Measurements from ENCODE around the gene LY6G6C.

Gene LY6G6C

GRCh38 chr6:31736021-31736767, 14.6 kb upstream of the LY6G6C start, which contains the start of gene CLIC1:
Gene CLIC1 (minus strand): TSS chr6:31736530. CDS start chr6:31736300, 230 bp downstream.
- H3K9me3 ChIP-seq (ENCODE audit: control insufficient read depth, low read length): no peaks in the 10 kb centered on the region
- peak within 1 kb of the TSS; percentile 89 to 98 for H3K14ac ChIP-seq (ENCODE audit: low read length in 2 of 2)
- peak within 1 kb of the TSS; percentile 96 for H4K91ac ChIP-seq (ENCODE audit: low read length)
- no peaks in the 10 kb centered on the region for H3K27me3 ChIP-seq (ENCODE audit: control insufficient read depth in 1 of 2, insufficient read depth in 1 of 2, low read length in 2 of 2)
- peak within 1 kb of the TSS; percentile 83 for H2BK120ac ChIP-seq (ENCODE audit: low read depth, low read length)
- peak within 1 kb of the TSS; percentile 97 for H3K27ac ChIP-seq (ENCODE audit: low read length, poor library complexity, severe bottlenecking)
- H2AK5ac ChIP-seq (ENCODE audit: low read length, severe bottlenecking): peak within 1 kb of the TSS; percentile 86
- peak within 1 kb of the TSS; percentile 94 to 99 for H2BK12ac ChIP-seq (ENCODE audit: low read length in 2 of 2)
- peak; percentile 91 for DNase-seq
- peak within 1 kb of the TSS; percentile 98 for H3K4ac ChIP-seq (ENCODE audit: low read depth in 1 of 2, low read length in 2 of 2)
- H2AFZ ChIP-seq (ENCODE audit: low read depth, low read length): no peak within 1 kb of the TSS
- peaks cover 2% of the 10 kb centered on the region for H3K79me1 ChIP-seq (replicated peaks; ENCODE audit: low read length, poor library complexity, severe bottlenecking)
- H4K8ac ChIP-seq (ENCODE audit: low read length): peak within 1 kb of the TSS; percentile 88
- peak within 1 kb of the TSS; percentile 91 to 98 for H3K18ac ChIP-seq (ENCODE audit: low read depth in 1 of 2, low read length in 2 of 2)
- H2BK5ac ChIP-seq (ENCODE audit: low read depth, low read length, poor library complexity, severe bottlenecking): peak within 1 kb of the TSS; percentile 47
- peaks cover 26 to 33% of the 10 kb centered on the region in 2 experiments for H3K36me3 ChIP-seq (ENCODE audit: control insufficient read depth in 1 of 2, insufficient read depth in 2 of 2, low read depth in 1 of 2, low read length in 2 of 2)
- peak within 1 kb of the TSS; percentile 67 to 100 for H3K4me3 ChIP-seq (ENCODE audit: insufficient read depth in 1 of 2, low read depth in 1 of 2, low read length in 2 of 2)
- H2BK15ac ChIP-seq (ENCODE audit: low read depth, poor library complexity, severe bottlenecking): peak within 1 kb of the TSS; percentile 77
- peaks cover 33% of the 10 kb centered on the region for H3K4me1 ChIP-seq (ENCODE audit: control insufficient read depth, insufficient read depth, low read depth, low read length)
- WGBS: 0% methylated on average over 10 of the region's 24 CpGs
- H3K23ac ChIP-seq (ENCODE audit: low read length in 2 of 2): peak within 1 kb of the TSS in 1 of 2 experiments; percentile 81
- peak within 1 kb of the TSS; percentile 100 for H3K9ac ChIP-seq (ENCODE audit: low read length)
- H3K4me2 ChIP-seq (ENCODE audit: low read length, poor library complexity, severe bottlenecking): peak within 1 kb of the TSS; percentile 72

DNA sequence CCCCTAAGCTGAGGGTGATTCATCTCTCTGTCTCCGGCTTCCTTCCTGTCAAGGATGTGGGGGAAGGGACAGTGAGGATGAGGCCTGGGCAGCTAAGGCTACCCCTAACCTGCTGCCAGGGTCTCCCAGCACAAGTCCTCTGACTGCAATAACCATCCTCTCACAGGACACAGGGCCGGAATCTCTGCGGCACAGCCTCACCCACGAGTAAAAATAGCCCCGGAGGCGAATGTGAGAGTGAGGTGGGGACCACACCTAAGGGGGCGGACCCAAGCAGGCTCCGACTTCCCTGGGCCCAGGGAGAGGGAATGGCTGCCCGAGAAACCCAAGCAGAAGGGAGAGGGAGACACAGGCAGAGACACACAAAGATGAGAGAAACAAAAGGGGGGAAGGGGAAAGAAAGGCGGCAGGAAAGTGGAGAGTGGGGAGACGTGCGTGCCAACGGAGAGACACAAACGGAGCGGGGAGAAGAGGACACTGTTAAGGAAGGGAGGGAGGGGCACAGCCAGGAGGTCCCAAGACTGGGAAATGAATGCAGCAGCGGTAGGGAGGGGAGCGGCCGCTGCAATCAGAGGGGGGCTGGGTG, 13.4 kb upstream of the LY6G6C start:
- Histone ChIP-seq H3K23ac (ENCODE audit: low read length in 2 of 2) (no peak overlapping the region), H4K91ac (ENCODE audit: low read length) (peak overlapping the region; percentile 84), H3K14ac (ENCODE audit: low read length in 2 of 2) (no peak overlapping the region), H3K4me1 (ENCODE audit: control insufficient read depth, insufficient read depth, low read depth, low read length) (peaks cover 36% of the 10 kb centered on the region), H2BK5ac (ENCODE audit: low read depth, low read length, poor library complexity, severe bottlenecking) (peak overlapping the region; percentile 58), H2BK120ac (ENCODE audit: low read depth, low read length) (peak overlapping the region; percentile 67), H3K9me3 (ENCODE audit: control insufficient read depth, low read length) (no peaks in the 10 kb centered on the region), H2BK15ac (ENCODE audit: low read depth, poor library complexity, severe bottlenecking) (no peak overlapping the region), H2AK5ac (ENCODE audit: low read length, severe bottlenecking) (no peak overlapping the region), H3K36me3 (ENCODE audit: control insufficient read depth in 1 of 2, insufficient read depth in 2 of 2, low read depth in 1 of 2, low read length in 2 of 2) (peaks cover 31 to 41% of the 10 kb centered on the region in 2 experiments), H3K27me3 (ENCODE audit: control insufficient read depth in 1 of 2, insufficient read depth in 1 of 2, low read length in 2 of 2) (no peaks in the 10 kb centered on the region), H3K27ac (ENCODE audit: low read length, poor library complexity, severe bottlenecking) (peak overlapping the region; percentile 97), H2AFZ (ENCODE audit: low read depth, low read length) (no peak overlapping the region), H3K79me1 (replicated peaks; ENCODE audit: low read length, poor library complexity, severe bottlenecking) (peaks cover 2% of the 10 kb centered on the region), H3K18ac (ENCODE audit: low read depth in 1 of 2, low read length in 2 of 2) (peak overlapping the region; percentile 37 to 85), H2BK12ac (ENCODE audit: low read length in 2 of 2) (peak overlapping the region in 1 of 2 experiments; percentile 57), H3K4me2 (ENCODE audit: low read length, poor library complexity, severe bottlenecking) (peak overlapping the region; percentile 72), H3K4ac (ENCODE audit: low read depth in 1 of 2, low read length in 2 of 2) (peak overlapping the region; percentile 39 to 57), H3K4me3 (ENCODE audit: insufficient read depth in 1 of 2, low read depth in 1 of 2, low read length in 2 of 2) (peak overlapping the region; percentile 67 to 100), H3K9ac (ENCODE audit: low read length) (peak overlapping the region; percentile 100), H4K8ac (ENCODE audit: low read length) (peak overlapping the region; percentile 80)
- WGBS: 0% methylated on average over 14 of the region's 18 CpGs
- peak; percentile 81 for DNase-seq

DNA sequence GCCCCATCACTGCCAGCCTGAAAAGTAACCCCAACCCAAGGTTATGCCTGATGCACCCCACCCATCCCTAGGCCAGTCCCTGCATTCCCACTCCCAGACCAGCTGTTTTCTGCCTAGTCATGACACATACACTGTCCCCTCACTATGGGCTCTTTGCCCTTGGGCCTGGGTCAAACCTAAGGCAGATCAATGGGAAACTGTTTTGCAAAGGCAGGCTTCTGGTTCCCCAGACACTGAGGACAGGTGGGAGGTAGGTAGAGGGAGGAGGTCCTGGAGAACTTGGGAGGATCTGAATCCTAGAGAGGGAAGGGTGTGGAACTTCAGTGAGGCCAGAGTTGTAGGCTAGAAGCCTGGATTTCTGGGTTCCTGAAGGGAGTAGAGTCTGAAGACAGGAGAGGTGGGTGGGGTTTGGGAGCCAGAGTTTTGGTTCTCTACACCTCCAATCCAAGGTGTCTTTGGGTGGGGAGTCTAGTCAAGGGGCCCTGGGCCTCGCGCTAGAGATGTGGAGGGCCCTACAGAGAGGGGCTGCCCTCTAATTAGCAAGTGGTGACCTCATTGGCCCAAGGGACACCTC, 12.8 kb upstream of the LY6G6C start:
- H3K18ac ChIP-seq (ENCODE audit: low read depth in 1 of 2, low read length in 2 of 2): peak overlapping the region; percentile 58 to 85
- H4K8ac ChIP-seq (ENCODE audit: low read length): no peak overlapping the region
- peak overlapping the region; percentile 13 to 46 for H3K4ac ChIP-seq (ENCODE audit: low read depth in 1 of 2, low read length in 2 of 2)
- H2BK12ac ChIP-seq (ENCODE audit: low read length in 2 of 2): no peak overlapping the region
- no peak overlapping the region for H2AFZ ChIP-seq (ENCODE audit: low read depth, low read length)
- H2AK5ac ChIP-seq (ENCODE audit: low read length, severe bottlenecking): peak overlapping the region; percentile 51
- no peak for DNase-seq
- no peak overlapping the region for H4K91ac ChIP-seq (ENCODE audit: low read length)
- H3K23ac ChIP-seq (ENCODE audit: low read length in 2 of 2): peak overlapping the region in 1 of 2 experiments; percentile 9
- H2BK5ac ChIP-seq (ENCODE audit: low read depth, low read length, poor library complexity, severe bottlenecking): peak overlapping the region; percentile 3
- peak overlapping the region; percentile 72 for H3K4me2 ChIP-seq (ENCODE audit: low read length, poor library complexity, severe bottlenecking)
- H3K27ac ChIP-seq (ENCODE audit: low read length, poor library complexity, severe bottlenecking): peak overlapping the region; percentile 97
- peaks cover 2% of the 10 kb centered on the region for H3K79me1 ChIP-seq (replicated peaks; ENCODE audit: low read length, poor library complexity, severe bottlenecking)
- H2BK15ac ChIP-seq (ENCODE audit: low read depth, poor library complexity, severe bottlenecking): no peak overlapping the region
- H3K9ac ChIP-seq (ENCODE audit: low read length): peak overlapping the region; percentile 100
- H3K4me3 ChIP-seq (ENCODE audit: insufficient read depth in 1 of 2, low read depth in 1 of 2, low read length in 2 of 2): peak overlapping the region; percentile 67 to 100
- no peaks in the 10 kb centered on the region for H3K9me3 ChIP-seq (ENCODE audit: control insufficient read depth, low read length)
- no peaks in the 10 kb centered on the region for H3K27me3 ChIP-seq (ENCODE audit: control insufficient read depth in 1 of 2, insufficient read depth in 1 of 2, low read length in 2 of 2)
- no peak overlapping the region for H3K14ac ChIP-seq (ENCODE audit: low read length in 2 of 2)
- peaks cover 34% of the 10 kb centered on the region for H3K4me1 ChIP-seq (ENCODE audit: control insufficient read depth, insufficient read depth, low read depth, low read length)
- H3K36me3 ChIP-seq (ENCODE audit: control insufficient read depth in 1 of 2, insufficient read depth in 2 of 2, low read depth in 1 of 2, low read length in 2 of 2): peaks cover 31 to 41% of the 10 kb centered on the region in 2 experiments
- no peak overlapping the region for H2BK120ac ChIP-seq (ENCODE audit: low read depth, low read length)
- 0% methylated on average over 2 of the region's 2 CpGs for WGBS

- H2BK5ac ChIP-seq (ENCODE audit: low read depth, low read length, poor library complexity, severe bottlenecking): peak overlapping the region; percentile 3
- no peak overlapping the region for H4K91ac ChIP-seq (ENCODE audit: low read length)
- no peak overlapping the region for H2AFZ ChIP-seq (ENCODE audit: low read depth, low read length)
- no peak for DNase-seq
- peak overlapping the region in 1 of 2 experiments; percentile 100 for H3K4me3 ChIP-seq (ENCODE audit: insufficient read depth in 1 of 2, low read depth in 1 of 2, low read length in 2 of 2)
- H3K23ac ChIP-seq (ENCODE audit: low read length in 2 of 2): no peak overlapping the region
- peak overlapping the region; percentile 51 for H2AK5ac ChIP-seq (ENCODE audit: low read length, severe bottlenecking)
- peak overlapping the region; percentile 72 for H3K4me2 ChIP-seq (ENCODE audit: low read length, poor library complexity, severe bottlenecking)
- H2BK15ac ChIP-seq (ENCODE audit: low read depth, poor library complexity, severe bottlenecking): no peak overlapping the region
- no peak overlapping the region for H4K8ac ChIP-seq (ENCODE audit: low read length)
- no peaks in the 10 kb centered on the region for H3K9me3 ChIP-seq (ENCODE audit: control insufficient read depth, low read length)
- H2BK12ac ChIP-seq (ENCODE audit: low read length in 2 of 2): peak overlapping the region in 1 of 2 experiments; percentile 6
- H3K14ac ChIP-seq (ENCODE audit: low read length in 2 of 2): no peak overlapping the region
- H3K27ac ChIP-seq (ENCODE audit: low read length, poor library complexity, severe bottlenecking): peak overlapping the region; percentile 97
- WGBS: 75% methylated on average over 4 of the region's 4 CpGs
- peaks cover 5% of the 10 kb centered on the region for H3K79me1 ChIP-seq (replicated peaks; ENCODE audit: low read length, poor library complexity, severe bottlenecking)
- H3K27me3 ChIP-seq (ENCODE audit: control insufficient read depth in 1 of 2, insufficient read depth in 1 of 2, low read length in 2 of 2): no peaks in the 10 kb centered on the region
- peaks cover 31% of the 10 kb centered on the region for H3K4me1 ChIP-seq (ENCODE audit: control insufficient read depth, insufficient read depth, low read depth, low read length)
- H3K4ac ChIP-seq (ENCODE audit: low read depth in 1 of 2, low read length in 2 of 2): peak overlapping the region in 1 of 2 experiments; percentile 21
- peak overlapping the region; percentile 100 for H3K9ac ChIP-seq (ENCODE audit: low read length)
- no peak overlapping the region for H2BK120ac ChIP-seq (ENCODE audit: low read depth, low read length)
- H3K18ac ChIP-seq (ENCODE audit: low read depth in 1 of 2, low read length in 2 of 2): peak overlapping the region in 1 of 2 experiments; percentile 4
- peaks cover 32 to 41% of the 10 kb centered on the region in 2 experiments for H3K36me3 ChIP-seq (ENCODE audit: control insufficient read depth in 1 of 2, insufficient read depth in 2 of 2, low read depth in 1 of 2, low read length in 2 of 2)
These were observed 12.2 kb upstream of the LY6G6C start for GRCh38 chr6:31733734-31734133.
